GM18511 (cell line): ENCODE results near the gene HAVCR2.
"Not testable (repeated sequence)": the region's sequence is repeated elsewhere in the genome, so short reads cannot be mapped to it uniquely, and the experiment has no call there.

Source experiments
- ATAC-seq: cut with Tn5 transposase; IDR thresholded peaks from one replicate; pipeline ENCODE4 v1.9.1; 2021; ENCODE audit warnings: mild to moderate bottlenecking, moderate library complexity; ENCODE audit not compliant: unreplicated experiment

Gene HAVCR2

GRCh38 chr5:157100140-157100679 lies 8.6 kb downstream of the HAVCR2 start:
- peak; percentile 54 for ATAC-seq

- peak; percentile 80 for ATAC-seq
These were observed 20.4 kb downstream of the HAVCR2 start for GRCh38 chr5:157088342-157088990.

GRCh38 chr5:157086751-157087359 lies 22.0 kb downstream of the HAVCR2 start:
- no peak for ATAC-seq

GRCh38 chr5:157085930-157086329 lies 22.9 kb downstream of the HAVCR2 start:
- no peak for ATAC-seq

- ATAC-seq, result no peak
These were observed 28.6 kb downstream of the HAVCR2 start for GRCh38 chr5:157080286-157080685.

- ATAC-seq, result no peak
These were observed 32.3 kb downstream of the HAVCR2 start for GRCh38 chr5:157076558-157076957.

GRCh38 chr5:157072508-157072907 lies 36.3 kb downstream of the HAVCR2 start:
- no peak for ATAC-seq

GRCh38 chr5:157069949-157070348 lies 38.9 kb downstream of the HAVCR2 start:
- ATAC-seq, result no peak

- ATAC-seq, result no peak
These were observed 40.1 kb downstream of the HAVCR2 start for GRCh38 chr5:157068785-157069184.

- ATAC-seq, result no peak
These were observed 40.5 kb downstream of the HAVCR2 start for GRCh38 chr5:157068339-157068738.

GRCh38 chr5:157067005-157067404 lies 41.8 kb downstream of the HAVCR2 start:
- no peak for ATAC-seq

- no peak for ATAC-seq
These were observed 42.8 kb downstream of the HAVCR2 start for GRCh38 chr5:157066080-157066479.

- no peak for ATAC-seq
These were observed 44.9 kb downstream of the HAVCR2 start for GRCh38 chr5:157063776-157064430.

GRCh38 chr5:157059891-157060290 lies 49.0 kb downstream of the HAVCR2 start:
- ATAC-seq, result no peak

- ATAC-seq, result peak; percentile 89
These were observed 49.7 kb downstream of the HAVCR2 start, which contains the start of gene HAVCR1 for GRCh38 chr5:157059093-157059539. HAVCR1 (minus strand) TSS chr5:157059116; CDS start chr5:157057943, 1,173 bp downstream.

- ATAC-seq, result no peak
These were observed 51.1 kb downstream of the HAVCR2 start for GRCh38 chr5:157057459-157058370.

GRCh38 chr5:157056848-157057247 lies 52.0 kb downstream of the HAVCR2 start:
- not testable (repeated sequence) for ATAC-seq

- no peak for ATAC-seq
These were observed 57.1 kb downstream of the HAVCR2 start for GRCh38 chr5:157051604-157052245.

GRCh38 chr5:157050050-157050449 lies 58.8 kb downstream of the HAVCR2 start:
- ATAC-seq, result peak; percentile 52

GRCh38 chr5:157049605-157050004 lies 59.2 kb downstream of the HAVCR2 start:
- ATAC-seq, result peak; percentile 51
